HG02623 (cell line): ENCODE results near the gene CD4.

Source experiments
- ATAC-seq: cut with Tn5 transposase; IDR thresholded peaks from one replicate; pipeline ENCODE4 v1.9.1; 2021; ENCODE audit warnings: moderate library complexity; ENCODE audit not compliant: unreplicated experiment

Gene CD4

DNA sequence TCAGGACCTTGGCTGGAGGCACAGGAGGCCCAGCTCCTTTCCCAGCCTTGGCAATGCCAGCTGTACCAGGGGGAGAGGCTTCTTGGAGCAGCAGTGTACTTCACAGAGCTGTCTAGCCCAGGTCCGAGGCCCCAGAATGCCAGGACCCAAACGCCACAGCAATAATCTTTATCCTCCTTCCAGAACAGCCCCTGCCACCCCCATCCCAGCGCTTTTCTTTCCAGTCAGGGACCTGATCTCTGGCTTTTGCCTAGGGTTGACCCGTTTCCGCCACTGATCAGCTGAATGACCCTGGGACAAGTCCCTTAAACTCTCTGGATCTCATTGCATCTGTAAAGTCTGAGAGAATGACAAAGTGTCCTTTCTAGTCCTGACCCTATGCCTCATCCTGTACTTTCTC lies 11.9 kb upstream of the CD4 start:
- ATAC-seq, result no peak

DNA sequence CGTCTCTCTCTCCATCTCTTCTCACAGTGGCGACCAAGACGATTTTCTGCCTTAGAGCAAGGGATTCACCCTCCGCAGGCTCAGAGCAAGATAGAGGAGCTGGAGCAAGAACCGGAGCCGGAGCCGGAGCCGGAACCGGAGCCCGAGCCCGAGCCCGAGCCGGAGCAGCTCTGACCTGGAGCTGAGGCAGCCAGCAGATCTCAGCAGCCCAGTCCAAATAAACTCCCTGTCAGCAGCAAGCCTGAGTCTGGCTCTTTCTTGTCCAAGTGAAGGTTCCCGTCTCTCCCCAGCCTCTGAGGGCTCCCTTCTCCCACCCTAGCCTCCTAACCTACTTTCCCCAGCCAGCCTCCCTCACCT lies 11.1 kb upstream of the CD4 start:
- ATAC-seq, result no peak

DNA sequence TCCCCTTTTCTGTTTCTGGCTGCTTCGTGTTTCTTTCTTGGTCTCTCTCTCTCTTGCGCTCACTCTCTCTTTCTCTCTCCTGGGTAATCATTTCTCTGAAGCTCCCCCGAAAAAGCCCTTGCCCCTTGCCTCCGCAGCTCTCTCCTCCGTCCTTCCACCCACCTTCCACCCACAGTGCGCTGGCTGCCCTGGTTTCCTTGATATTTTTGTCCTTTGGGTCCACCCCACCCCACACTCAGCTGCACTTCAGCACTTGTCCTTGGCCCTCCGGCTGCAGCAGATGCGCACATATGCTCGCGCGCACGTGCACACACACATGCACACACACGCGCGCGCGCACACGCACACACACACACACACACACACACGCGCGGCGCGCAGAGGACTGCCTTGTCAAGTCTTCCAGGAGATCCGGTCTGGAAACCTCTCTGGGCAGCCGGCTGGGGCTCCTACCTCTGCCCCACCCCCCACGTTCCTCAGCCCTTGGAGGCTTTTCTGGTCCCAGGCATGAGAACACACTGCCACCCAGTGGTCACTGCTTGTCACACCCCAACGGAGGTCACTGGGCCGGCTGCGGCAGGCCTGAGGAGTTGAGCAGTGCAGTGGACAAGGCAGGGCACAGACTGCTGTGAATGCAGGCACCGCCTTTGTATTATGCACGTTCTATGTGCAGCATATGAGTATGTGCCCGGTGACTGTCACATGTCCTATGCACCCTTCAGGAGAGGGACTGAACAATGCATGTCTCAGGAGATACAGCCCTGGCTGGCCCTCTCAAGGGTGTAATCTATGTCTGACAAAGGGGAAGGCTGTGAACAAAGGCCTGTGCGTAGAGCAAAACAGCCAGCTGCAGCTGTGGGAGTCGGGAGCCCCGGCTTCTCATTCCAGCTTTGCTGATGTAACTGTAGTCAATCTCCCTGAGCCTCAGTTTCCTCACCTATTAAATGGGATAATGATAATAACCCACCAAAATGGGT lies 10.5 kb upstream of the CD4 start:
- ATAC-seq, result peak; percentile 76

DNA sequence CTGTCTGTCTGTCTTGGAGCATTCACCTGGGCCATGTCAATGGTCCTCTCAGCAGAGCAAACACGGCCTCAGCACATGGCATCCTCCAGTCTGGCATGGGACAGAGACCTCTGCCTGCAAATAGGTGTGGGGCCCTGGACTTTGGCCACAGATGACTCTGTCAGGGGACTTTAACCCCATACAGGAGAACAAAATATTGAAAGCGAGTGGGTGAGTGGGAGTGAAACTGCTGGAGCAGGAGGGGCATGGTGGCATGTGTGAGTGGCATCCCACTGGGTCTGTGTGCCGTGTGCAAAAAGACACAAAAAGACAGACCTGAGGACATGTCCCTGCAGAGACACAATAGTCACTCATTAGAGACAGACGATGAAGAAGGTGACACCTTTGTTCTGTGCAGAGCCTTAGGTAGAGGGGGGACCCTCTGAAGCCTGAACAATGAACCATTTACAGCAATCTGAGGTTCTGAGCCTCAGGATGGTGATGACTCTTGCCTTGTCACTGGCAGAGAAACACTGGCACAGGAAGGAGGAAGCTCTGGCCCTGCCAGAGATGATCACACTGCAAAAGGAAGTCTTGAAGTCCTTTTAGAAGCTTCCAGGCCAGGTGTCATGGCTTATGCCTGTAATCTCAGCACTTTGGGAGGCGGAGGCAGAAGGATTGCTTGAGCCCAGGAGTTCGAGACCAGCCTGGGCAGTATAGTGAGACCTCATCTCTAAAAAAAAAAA lies 9.5 kb upstream of the CD4 start:
- ATAC-seq, result no peak

DNA sequence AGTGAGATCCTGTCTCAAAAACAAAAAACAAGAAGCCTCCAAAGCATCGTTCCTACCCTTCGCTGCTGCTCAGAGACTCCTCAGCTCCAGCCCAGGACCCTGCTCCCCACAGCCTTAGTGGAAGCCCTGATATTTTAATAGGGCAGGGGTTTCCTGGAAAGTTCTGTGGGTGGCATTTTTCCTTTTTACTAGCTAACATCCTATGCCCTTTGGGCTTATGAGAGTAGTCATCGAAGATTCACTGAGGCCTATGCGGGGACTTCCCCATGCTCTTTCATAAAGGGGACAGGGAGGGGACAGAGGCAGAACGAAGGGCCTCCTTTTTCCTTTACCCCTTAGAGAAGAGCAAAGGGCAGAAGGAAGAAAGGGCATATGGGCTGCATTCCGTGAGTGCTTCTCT lies 8.8 kb upstream of the CD4 start:
- ATAC-seq, result no peak

DNA sequence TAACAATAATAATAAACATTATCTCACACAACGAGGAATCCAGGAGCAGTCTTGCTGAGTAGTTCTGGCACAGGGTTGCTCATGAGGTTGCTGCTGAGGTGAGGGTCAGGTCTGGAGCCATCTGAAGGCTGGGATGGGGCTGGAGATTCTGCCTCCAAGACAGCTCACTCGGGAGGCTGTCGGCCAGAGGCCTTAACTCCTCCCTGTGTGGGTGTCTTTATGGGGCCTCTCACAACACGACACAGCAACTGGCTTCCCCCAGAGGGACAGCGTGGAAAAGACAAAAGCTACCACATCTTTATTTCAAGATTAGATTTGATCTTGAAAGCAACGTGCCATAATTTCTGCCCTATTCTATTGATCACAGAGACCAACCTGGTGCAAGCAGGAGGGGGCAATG lies 7.2 kb upstream of the CD4 start:
- no peak for ATAC-seq

DNA sequence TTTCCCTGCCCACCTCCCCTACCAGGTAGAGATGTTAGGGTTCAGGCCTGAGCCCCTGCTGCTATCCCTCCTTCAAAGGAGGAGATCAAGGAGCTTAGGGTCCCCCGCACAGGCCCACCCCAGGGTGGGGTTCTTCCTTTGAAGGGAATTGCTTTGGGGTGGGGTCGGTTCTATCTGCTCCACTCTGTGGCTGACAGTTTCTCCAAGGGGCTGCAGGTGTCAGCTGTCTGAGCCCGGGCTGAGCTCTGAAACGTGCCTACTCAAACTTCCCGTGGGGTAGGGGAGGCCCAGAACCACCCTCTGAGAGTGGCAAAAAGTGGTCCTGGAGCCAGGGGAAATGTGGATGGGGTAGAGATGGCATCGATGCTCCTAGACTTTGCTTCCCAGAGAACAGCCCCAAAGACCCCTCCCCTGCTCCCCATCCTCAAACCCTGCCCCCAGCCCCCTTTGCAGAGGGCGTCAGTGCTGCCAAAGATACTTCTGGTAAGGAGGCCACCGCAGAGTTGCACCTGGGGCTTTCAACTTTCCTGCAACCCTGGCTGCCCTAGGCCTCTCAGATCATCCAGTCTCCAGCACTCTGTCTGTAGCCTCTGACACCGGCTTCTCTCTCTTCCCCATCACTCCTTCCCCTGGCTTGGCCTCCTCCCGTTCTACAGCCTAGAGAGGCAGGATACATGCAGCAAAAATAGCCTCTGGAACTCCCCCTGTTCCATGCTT lies 6.3 kb upstream of the CD4 start:
- no peak for ATAC-seq

DNA sequence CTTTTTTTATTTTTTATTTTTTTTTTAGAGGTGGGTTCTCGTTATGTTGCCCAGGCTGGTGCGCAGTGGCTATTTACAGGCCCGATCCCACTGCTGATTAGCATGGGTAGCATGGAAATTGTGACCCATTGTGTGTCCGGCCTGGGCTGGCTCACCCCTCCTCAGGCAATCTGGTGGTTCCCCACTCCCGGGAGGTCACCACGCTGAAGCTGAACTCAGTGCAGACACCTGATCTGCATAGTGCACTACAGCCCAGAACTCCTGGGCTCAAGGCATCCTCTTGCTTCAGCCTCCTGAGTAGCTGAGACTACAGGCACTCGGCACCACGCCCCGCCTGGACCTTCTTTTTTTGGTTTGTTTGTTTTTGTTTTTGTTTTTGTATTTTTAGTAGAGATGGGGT lies 5.5 kb upstream of the CD4 start:
- no peak for ATAC-seq

DNA sequence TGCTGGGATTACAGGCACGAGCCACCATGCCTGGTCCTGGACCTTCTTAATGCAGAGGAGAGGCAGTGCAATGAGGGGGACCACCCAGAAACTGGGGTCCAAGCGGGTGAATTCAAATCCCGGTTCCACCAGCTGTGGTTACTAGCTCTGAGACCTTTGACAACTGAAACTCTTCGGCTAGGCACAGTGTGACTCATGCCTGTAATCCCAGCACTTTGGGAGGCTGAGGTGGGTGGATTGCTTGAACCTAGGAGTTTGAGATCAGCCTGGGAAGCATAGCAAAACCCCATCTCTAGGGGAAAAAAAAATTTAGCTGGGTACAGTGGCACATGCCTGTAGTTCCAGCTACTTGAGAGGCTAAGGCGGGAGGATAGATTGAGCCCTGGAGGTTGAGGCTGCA lies 5.0 kb upstream of the CD4 start:
- no peak for ATAC-seq

DNA sequence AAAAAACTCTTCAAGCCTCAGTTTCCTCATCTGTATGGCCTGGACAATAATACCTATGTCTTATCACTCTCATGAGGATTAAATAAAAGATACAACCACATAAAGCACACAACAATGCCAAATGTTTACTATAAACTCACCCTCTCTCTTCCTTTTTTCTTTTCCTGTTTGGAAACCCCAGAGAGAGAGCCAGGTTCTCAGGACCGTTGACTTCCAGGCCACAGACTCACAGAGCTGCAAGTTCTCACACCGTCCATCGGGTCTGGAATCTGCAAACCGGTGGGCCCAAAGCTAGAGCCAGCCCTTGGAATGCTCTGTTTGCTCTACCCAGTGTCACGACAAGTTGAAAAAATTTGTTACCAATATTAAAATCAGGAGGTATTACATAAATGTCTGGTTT lies 4.6 kb upstream of the CD4 start:
- no peak for ATAC-seq

DNA sequence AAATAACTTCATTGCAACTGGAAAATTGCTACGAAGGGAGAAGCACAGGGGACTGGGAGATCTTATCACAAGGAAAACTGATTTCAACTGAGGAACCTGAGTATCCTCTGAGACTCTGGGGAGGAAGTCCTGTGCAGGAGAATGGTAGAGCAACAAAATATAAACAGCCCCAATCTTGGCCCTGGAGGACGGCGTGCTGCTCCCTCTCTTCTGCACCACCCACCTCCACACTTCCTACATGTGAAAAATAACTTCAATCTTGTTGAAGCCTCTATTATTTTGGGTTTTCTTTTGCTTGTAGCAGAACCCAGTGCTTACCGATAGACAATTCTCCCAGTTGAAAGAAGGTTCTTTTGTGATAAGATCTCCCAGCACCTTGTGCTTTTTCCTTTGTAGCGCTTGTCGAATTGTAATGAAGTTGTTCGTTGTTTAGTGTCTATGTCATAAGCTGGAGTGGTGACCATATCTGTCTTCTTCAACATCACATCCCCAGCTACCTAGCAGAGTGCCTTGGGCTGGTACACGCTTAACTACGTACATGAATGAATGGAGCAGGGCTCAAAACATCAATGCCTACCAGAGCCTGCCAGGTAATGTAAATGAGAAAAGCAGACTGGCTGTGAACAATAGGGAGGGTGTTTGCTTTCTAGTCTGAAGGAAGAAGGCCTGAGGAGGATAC lies 2.8 kb upstream of the CD4 start:
- no peak for ATAC-seq

DNA sequence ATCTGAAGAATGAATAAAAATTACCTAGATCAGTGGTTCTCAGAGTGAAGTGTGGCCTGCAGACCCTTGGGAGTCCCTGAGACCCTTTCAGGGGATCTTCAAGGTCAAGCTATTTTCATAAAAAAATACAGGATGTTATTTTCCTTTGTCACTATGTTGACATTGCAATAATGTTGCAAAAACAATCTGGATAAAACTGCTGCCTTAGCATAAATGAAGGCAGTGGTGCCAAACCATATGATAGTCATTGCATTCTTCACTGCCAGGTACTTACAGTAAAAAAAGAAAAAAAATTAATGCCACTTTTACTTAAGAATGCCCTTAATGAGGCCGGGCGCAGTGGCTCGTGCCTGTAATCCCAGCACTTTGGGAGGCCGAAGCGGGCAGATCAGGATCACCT lies 2.0 kb upstream of the CD4 start:
- ATAC-seq, result no peak

DNA sequence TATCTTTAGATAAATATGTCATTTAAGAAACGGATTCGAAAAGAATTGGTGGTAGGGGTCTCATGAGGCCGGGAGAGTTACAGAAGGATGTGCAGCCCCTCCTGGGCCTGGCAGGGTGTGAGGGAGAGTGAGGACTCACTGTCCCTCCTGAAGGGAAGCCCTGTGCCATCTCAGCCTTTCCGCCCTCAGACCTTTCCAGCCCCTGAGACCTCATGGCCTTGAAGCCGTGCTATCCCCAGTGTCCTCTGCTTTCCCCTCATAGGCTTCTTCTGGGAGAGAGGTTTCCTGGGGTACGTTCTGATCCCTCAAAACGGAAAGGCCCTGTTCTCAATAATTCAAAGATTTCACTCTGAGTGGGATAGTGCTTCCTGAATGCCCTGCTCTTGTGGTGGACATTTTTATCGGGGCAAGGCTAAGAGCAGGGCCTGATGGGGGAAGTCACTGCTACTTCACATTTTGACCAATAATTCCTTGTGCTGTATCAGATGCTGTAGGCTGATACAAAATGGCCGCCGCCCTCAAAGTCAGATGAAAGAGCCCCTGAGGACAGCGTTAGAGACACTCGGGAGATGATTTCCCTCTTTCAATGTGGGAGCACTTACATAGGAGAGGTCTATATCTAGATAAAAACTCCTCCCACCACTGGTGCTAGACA lies 1.3 kb downstream of the CD4 start:
- no peak for ATAC-seq

DNA sequence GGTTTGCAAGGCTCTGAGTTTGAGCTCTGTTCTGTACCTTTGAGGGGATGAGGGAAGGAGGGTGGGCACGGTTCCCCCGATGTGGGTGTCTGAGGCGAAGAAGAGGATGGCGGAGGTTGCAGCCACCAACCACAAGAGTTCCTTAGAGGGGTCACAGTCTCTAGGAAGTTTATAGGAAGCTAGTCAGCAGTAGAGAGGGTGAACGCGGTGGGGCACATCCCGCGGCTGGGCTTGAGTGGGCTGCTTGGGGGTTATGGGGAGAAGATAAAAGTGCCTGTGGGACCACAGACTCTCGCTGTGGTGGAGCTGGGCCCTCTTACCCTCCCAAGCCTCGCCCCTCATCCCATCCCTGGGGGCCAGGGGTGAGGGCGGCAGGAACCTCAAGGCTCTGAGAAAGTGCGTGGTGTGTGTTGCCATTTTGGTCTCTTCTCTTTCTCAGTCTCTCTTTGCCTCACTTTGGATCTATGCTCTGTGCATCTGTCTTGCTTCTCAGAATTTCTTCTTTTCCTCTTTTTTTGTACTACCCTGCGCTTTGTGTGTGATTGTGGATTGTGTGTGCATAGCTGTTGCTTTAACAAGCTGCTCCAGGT lies 2.7 kb downstream of the CD4 start:
- no peak for ATAC-seq

DNA sequence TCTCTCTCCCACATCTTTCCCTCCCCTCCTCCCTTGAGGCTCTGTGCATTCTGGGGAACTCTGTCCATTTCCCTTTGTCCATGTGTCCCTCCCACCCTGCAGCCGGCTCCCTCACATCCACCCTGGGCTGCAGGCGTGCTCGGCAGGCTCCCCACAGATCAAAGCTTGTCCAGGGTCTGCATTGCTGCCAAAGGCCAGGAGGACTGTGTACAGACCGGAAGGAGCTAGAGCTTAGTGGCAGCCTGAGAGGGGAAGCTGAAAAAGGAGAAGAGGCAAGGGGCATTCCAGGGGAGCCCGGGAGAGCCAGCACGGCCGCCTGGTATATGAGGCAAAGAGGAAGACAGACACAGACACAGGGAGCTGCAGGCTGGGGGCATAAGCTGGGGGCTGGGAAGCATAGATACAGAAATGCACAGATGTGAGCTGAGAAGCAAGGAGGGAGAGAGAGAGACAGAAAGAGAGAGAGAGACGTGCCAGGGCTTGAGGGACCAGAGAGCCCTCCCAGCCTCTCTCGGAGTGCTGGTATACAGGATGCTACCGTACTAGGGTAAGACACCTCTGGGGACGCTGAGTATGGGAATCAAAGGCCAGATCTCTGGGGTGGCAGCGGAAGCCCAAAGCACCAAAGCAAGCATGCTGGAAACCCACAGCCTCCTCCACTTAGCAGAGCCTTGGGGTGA lies 3.3 kb downstream of the CD4 start:
- no peak for ATAC-seq

DNA sequence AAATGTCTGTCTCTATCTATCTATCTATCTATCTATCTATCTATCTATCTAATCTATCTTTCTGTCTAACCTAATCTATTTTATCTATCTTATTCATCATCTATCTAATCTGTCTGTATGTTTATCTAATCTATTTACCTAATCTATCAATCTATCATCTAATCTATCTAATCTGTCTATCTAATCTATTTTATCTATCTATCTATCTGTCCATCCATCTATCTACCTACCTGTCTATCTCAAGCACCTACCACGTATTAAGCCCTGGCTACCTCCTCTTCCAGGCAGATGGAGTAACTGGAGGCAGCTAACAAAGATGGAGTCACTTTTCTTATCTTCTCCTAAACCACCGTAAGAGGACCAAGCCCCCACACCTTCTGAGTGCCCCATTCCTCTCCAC lies 5.8 kb downstream of the CD4 start:
- ATAC-seq, result no peak

DNA sequence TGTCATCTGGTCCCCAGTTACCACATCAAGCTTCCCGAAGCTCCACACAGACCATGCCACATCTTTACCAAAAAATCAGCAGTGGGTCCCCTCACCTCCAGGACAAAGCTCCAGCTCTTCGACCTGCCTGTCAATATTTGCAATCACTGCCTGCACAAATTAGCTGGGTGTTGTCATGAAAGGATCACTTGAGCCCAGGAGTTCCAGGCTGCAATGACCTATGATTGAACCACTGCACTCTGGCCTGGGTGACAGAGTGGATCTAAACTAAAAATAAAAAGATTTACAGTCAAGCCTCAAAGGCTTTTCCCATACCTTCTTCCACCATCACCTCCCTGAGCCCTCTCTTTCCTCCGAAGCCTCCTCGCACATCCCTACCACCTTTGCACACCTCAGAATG lies 7.2 kb downstream of the CD4 start:
- ATAC-seq, result no peak

DNA sequence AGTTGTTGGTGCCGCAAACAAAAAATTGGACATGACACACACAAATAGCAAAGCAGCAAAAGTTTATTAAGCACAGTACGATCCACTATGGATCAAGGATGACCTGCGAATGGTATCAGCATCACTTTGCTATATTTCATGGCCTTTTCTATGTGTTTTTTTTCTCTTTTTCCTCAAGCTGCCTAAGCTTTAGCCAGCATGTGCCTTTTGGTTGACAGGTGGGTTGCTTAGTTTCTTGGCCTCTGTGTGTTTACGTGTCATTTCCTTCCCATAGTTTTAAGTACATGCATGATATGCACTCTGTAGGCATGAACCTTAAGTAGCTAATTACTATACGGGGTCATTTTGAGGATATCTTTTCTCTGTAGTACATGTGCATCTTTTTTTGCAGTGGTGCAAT lies 9.8 kb downstream of the CD4 start:
- no peak for ATAC-seq

DNA sequence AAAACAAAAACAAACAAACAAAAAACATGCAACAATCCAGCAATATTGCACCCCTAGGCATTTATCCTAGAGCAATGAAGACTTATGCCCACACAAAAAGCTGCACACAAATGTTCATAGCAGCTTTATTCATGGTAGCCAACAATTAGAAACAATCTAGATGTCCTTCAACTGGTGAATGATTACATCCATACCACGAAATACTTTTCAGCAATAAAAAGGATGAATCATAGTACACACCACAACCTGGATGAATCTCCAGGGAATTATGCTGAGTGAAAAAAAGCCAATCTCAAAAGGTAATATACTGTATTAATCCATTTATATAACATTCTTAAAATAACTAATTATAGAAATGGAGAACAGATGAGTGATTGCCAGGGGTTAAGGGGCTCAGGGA lies 17.8 kb downstream of the CD4 start:
- no peak for ATAC-seq

DNA sequence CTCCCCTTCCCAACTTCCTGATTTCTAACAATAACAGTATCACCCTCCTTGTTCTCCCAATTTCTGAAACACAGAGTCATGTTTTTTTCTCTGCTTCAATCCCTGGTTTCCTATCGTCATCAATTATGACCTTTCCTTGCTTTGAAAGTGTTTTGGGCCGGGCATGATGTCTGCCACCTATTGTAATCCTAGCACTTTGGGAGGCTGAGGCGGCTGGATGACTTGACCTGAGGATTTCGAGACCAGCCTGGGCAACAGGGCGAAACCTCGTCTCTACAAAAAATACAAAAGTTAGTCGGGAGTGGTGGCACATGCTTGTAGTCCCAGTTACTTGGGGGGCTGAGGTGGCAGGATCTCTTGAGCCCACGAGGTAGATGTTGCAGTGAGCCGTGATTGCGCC lies 19.7 kb downstream of the CD4 start:
- no peak for ATAC-seq
